Breast epithelium (tissue), 4 donors: ENCODE results near the gene CPA3. TPM values are rescaled to one million over a fixed set of nuclear protein-coding genes. Genes with fewer than 3 reads are reported as not detected.

Source experiments
- DNase-seq, 2 donors: peaks; one replicate each; pipeline ENCODE4 v3.0.0-alpha.2; 2019; ENCODE audit warnings: low spot score in 2 of 2
- H3K27ac ChIP-seq, 2 donors: fragments of 200-600 bp; sonication (generic) in 1 of 2; one replicate each; pipeline ENCODE4 v1.5.1; 2016 to 2019; ENCODE audit warnings: mild to moderate bottlenecking in 1 of 2
- H3K27me3 ChIP-seq, 2 donors: fragments of 200-600 bp; sonication (generic) in 1 of 2; one replicate each; pipeline versions ENCODE4 v1.5.1 to v1.6.0; 2017 to 2019; ENCODE audit warnings: control low read depth in 1 of 2, mild to moderate bottlenecking in 1 of 2
- H3K36me3 ChIP-seq: fragments of 200-600 bp; one replicate; pipeline ENCODE4 v1.5.1; 2019
- H3K4me1 ChIP-seq, 2 donors: fragments of 200-600 bp; sonication (generic); one replicate each; pipeline ENCODE4 v1.5.1; 2016 to 2019; ENCODE audit warnings: control low read depth in 1 of 2
- H3K4me3 ChIP-seq, 3 donors: fragments of 200-600 bp; sonication (generic); 1 replicate in 2 of 3; 2 replicates in 1 of 3; pipeline ENCODE4 v1.5.1; 2016 to 2019; ENCODE audit warnings: mild to moderate bottlenecking in 3 of 3, moderate library complexity in 2 of 3
- H3K9me3 ChIP-seq, 2 donors: fragments of 200-600 bp; sonication (generic) in 1 of 2; one replicate each; pipeline ENCODE4 v1.5.1; 2016 to 2019; ENCODE audit warnings: control low read depth in 1 of 2
- CTCF ChIP-seq, 3 donors: fragments of 450-650 bp; IDR thresholded peaks; one replicate each; pipeline ENCODE4 v1.5.1; 2016 to 2017; ENCODE audit warnings: antibody characterized with exemption in 3 of 3, mild to moderate bottlenecking in 3 of 3, moderate library complexity in 3 of 3
- POLR2A ChIP-seq: fragments of 450-650 bp; IDR thresholded peaks from one replicate; pipeline ENCODE4 v1.6.1; 2016; ENCODE audit warnings: antibody characterized with exemption, mild to moderate bottlenecking, moderate library complexity
- POLR2AphosphoS5 ChIP-seq, 3 donors: sonication (generic); formaldehyde crosslinking; IDR thresholded peaks; one replicate each; pipeline ENCODE4 v1.6.1; 2017; ENCODE audit warnings: antibody characterized with exemption in 3 of 3
- intact Hi-C: fragments of 100-400 bp; cut with DNase I; formaldehyde crosslinking; loops from one replicate; pipeline ENCODE4 v1.15.1; 2023; ENCODE audit warnings: low total_unique reads
- total RNA-seq, 3 donors: library from RNA; depleted of rRNA; stranded (reverse); fragments of >200 nt; gene quantifications; one replicate each; pipeline ENCODE4 v1.1.0, GENCODE V29; 2016

CPA3 gene
- total RNA-seq, 3 donors from 2014 or later = 5.6 to 44.2 (median 10.1) TPM

- intact Hi-C loops = no loop called here
- H3K4me3 ChIP-seq = no peak overlapping the region
- no peaks in the 10 kb centered on the region for H3K36me3 ChIP-seq
- DNase-seq = no peak
- H3K27me3 ChIP-seq = no peaks in the 10 kb centered on the region
- no peaks in the 10 kb centered on the region for H3K9me3 ChIP-seq
- TF ChIP-seq POLR2A = no peak
- TF ChIP-seq POLR2AphosphoS5 (IDR thresholded peaks at IDR 0.05) = no peak
- no peak for TF ChIP-seq CTCF (IDR thresholded peaks at IDR 0.05)
- H3K27ac ChIP-seq = no peak overlapping the region
- H3K4me1 ChIP-seq = no peaks in the 10 kb centered on the region
Measured at GRCh38 chr3:148889828-148890227, 24.7 kb downstream of the CPA3 start.

GRCh38 chr3:148896062-148896461, 31.0 kb downstream of the CPA3 start:
- Histone ChIP-seq H3K36me3 (no peaks in the 10 kb centered on the region), H3K9me3 (no peaks in the 10 kb centered on the region), H3K4me1 (no peaks in the 10 kb centered on the region), H3K4me3 (no peak overlapping the region), H3K27me3 (no peaks in the 10 kb centered on the region), H3K27ac (no peak overlapping the region)
- DNase-seq = no peak
- intact Hi-C loops = no loop called here
- no peak for TF ChIP-seq POLR2AphosphoS5 (IDR thresholded peaks at IDR 0.05)
- TF ChIP-seq CTCF (IDR thresholded peaks at IDR 0.05) = no peak
- no peak for TF ChIP-seq POLR2A

GRCh38 chr3:148901987-148902791, 37.1 kb downstream of the CPA3 start:
- no peak for DNase-seq
- Histone ChIP-seq H3K27ac (no peak overlapping the region), H3K9me3 (no peaks in the 10 kb centered on the region), H3K36me3 (no peaks in the 10 kb centered on the region), H3K4me1 (no peaks in the 10 kb centered on the region), H3K27me3 (no peaks in the 10 kb centered on the region), H3K4me3 (no peak overlapping the region)
- TF ChIP-seq POLR2A (no peak), POLR2AphosphoS5 (IDR thresholded peaks at IDR 0.05) (no peak), CTCF (IDR thresholded peaks at IDR 0.05) (no peak)
- intact Hi-C loops = no loop called here

GRCh38 chr3:148903022-148903442, 37.9 kb downstream of the CPA3 start:
- no peak for DNase-seq
- H3K27ac ChIP-seq = no peak overlapping the region
- no peaks in the 10 kb centered on the region for H3K4me1 ChIP-seq
- H3K4me3 ChIP-seq = no peak overlapping the region
- no peaks in the 10 kb centered on the region for H3K27me3 ChIP-seq
- intact Hi-C loops = no loop called here
- TF ChIP-seq CTCF (IDR thresholded peaks at IDR 0.05) (no peak), POLR2A (no peak), POLR2AphosphoS5 (IDR thresholded peaks at IDR 0.05) (no peak)
- H3K9me3 ChIP-seq = no peaks in the 10 kb centered on the region
- H3K36me3 ChIP-seq = no peaks in the 10 kb centered on the region

- no peak for TF ChIP-seq POLR2A
- TF ChIP-seq CTCF (IDR thresholded peaks at IDR 0.05) = no peak
- TF ChIP-seq POLR2AphosphoS5 (IDR thresholded peaks at IDR 0.05) = no peak
- Histone ChIP-seq H3K27ac (no peak overlapping the region), H3K4me1 (no peaks in the 10 kb centered on the region), H3K4me3 (no peak overlapping the region), H3K9me3 (no peaks in the 10 kb centered on the region), H3K27me3 (no peaks in the 10 kb centered on the region), H3K36me3 (no peaks in the 10 kb centered on the region)
- no peak for DNase-seq
- intact Hi-C loops = no loop called here
Measured at GRCh38 chr3:148903941-148904340, 38.8 kb downstream of the CPA3 start.
